ENCODE data around the gene PPP5C.

PPP5C gene, protein sequence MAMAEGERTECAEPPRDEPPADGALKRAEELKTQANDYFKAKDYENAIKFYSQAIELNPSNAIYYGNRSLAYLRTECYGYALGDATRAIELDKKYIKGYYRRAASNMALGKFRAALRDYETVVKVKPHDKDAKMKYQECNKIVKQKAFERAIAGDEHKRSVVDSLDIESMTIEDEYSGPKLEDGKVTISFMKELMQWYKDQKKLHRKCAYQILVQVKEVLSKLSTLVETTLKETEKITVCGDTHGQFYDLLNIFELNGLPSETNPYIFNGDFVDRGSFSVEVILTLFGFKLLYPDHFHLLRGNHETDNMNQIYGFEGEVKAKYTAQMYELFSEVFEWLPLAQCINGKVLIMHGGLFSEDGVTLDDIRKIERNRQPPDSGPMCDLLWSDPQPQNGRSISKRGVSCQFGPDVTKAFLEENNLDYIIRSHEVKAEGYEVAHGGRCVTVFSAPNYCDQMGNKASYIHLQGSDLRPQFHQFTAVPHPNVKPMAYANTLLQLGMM

GRCh38 chr19:46346821-46347571, at the start of gene PPP5C:
TSS of gene PPP5C (plus strand) at chr19:46347087. CDS start at chr19:46347097, 10 bp downstream.
- H3K4me3 ChIP-seq (ENCODE audit: low read length), result peak within 1 kb of the TSS; percentile 94
- TF ChIP-seq CTCF (conservative IDR thresholded peaks at IDR 0.05; ENCODE audit: low read length), result peak; percentile 84
- DNase-seq (ENCODE audit: low read depth), result peak; percentile 96

DNA sequence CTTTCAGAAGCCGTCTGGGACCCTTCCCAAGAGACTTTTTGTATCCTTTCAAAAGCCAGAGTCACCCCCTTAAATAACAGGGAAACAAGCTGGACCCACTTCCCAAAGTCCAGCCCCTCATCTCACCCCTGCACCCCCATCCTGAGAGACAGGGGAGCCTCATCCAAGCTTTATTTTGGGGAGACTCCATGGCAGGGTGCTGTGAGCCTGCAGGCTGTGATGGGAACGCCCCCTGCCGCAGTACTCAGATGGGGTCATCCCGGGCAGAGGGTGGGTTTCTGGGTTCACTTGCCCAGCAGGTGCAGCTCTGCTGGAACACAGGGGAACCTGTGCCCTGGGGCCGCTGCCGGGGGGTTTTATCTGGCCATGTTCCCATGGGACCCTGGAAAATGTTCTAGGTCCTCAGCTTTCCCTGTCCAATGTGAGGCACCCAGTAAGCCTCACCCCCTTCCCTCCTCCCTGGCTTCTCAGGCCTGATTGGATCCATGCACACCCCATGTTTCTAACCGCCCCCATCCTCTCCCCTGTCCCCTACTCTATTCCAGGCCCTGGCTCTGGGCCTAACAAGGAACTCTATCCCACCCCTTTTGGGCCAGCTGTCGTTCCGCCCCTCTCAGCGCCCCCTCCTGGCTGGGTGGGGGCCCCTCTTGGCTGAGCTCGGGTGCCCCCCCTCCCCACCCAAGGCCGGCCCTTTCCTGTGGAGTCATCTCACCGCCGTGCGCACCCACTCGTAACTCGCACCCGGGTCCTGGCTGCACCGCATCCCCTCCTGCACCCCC, 49.0 kb upstream of the PPP5C start:
- no peak for TF ChIP-seq CTCF (conservative IDR thresholded peaks at IDR 0.05; ENCODE audit: low read length)
- H3K4me3 ChIP-seq (ENCODE audit: low read length), result no peak overlapping the region

GRCh38 chr19:46298479-46299003, 48.3 kb upstream of the PPP5C start:
- H3K4me3 ChIP-seq (ENCODE audit: low read length), result no peak overlapping the region
- no peak for DNase-seq (ENCODE audit: low read depth)
- TF ChIP-seq CTCF (conservative IDR thresholded peaks at IDR 0.05; ENCODE audit: low read length), result no peak

More for the DNA sequence above, 49.0 kb upstream of the PPP5C start:
- no peak for DNase-seq (ENCODE audit: low read depth)

- H3K4me3 ChIP-seq (ENCODE audit: low read length), result no peak overlapping the region
- TF ChIP-seq CTCF (conservative IDR thresholded peaks at IDR 0.05; ENCODE audit: low read length), result no peak
- peak; percentile 57 for DNase-seq (ENCODE audit: low read depth)
Observed at GRCh38 chr19:46299004-46299509, 47.8 kb upstream of the PPP5C start.

- TF ChIP-seq CTCF (conservative IDR thresholded peaks at IDR 0.05; ENCODE audit: low read length), result no peak
- DNase-seq (ENCODE audit: low read depth), result no peak
- H3K4me3 ChIP-seq (ENCODE audit: low read length), result no peak overlapping the region
Observed at GRCh38 chr19:46299695-46300094, 47.2 kb upstream of the PPP5C start.

DNA sequence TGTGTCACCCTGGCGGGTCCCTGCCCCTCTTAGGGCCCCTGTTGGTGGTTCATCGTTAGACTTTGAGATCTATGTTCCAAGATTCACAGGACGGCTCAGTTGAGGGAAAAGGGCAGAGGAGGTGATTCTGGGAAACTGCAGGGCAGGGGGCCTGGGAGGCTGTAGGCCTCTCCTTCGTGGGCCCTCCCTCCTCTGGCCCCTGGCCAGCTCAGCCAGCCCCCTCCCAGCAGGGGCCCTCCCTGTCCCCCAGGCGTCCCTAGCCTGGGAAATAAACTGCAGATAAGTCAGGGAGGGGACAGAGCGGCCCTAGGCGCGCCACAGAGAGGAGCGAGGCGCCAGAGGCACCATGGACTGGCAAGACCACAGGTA, 43.6 kb upstream of the PPP5C start:
- no peak for DNase-seq (ENCODE audit: low read depth)
- H3K4me3 ChIP-seq (ENCODE audit: low read length), result no peak overlapping the region
- TF ChIP-seq CTCF (conservative IDR thresholded peaks at IDR 0.05; ENCODE audit: low read length), result no peak
